GM12874 (cell line): ENCODE results near the gene DCAF8.

ENCODE experiments used
- CTCF ChIP-seq: IDR thresholded peaks from 2 replicates; pipeline ENCODE4 v1.5.1; 2011; ENCODE audit warnings: low read depth, mild to moderate bottlenecking, control low read depth, low read length, moderate library complexity; ENCODE audit not compliant: insufficient read depth

Gene DCAF8

GRCh38 chr1:160221089-160221488 lies 41.3 kb downstream of the DCAF8 start:
- no peak for TF ChIP-seq CTCF

- TF ChIP-seq CTCF = no peak
Observed at GRCh38 chr1:160220301-160220700, 42.0 kb downstream of the DCAF8 start.

GRCh38 chr1:160219062-160219929 lies 43.1 kb downstream of the DCAF8 start:
- TF ChIP-seq CTCF = no peak

GRCh38 chr1:160217481-160218051 lies 44.8 kb downstream of the DCAF8 start:
- TF ChIP-seq CTCF = no peak

- no peak for TF ChIP-seq CTCF
Observed at GRCh38 chr1:160216301-160216700, 46.0 kb downstream of the DCAF8 start.

- no peak for TF ChIP-seq CTCF
Observed at GRCh38 chr1:160214481-160215140, 47.7 kb downstream of the DCAF8 start.

- no peak for TF ChIP-seq CTCF
Observed at GRCh38 chr1:160211046-160211790, 51.1 kb downstream of the DCAF8 start.
